Stimulated activated effector memory CD8-positive, alpha-beta T cell treated with anti-CD3 and anti-CD28 coated beads, Interleukin-12 subunit alpha, Interleukin-12 subunit beta, amount 100 ng/mL, for 72 hours (primary cell): ENCODE results near the gene DGCR8.

Source experiments
- ATAC-seq: fragments of 150-1000 bp; cut with Tn5 transposase; 2 replicates; pipeline ENCODE4 v1.10.0; 2021
- DNase-seq, 2 donors: peaks; one replicate each; pipeline ENCODE4 v3.0.0; 2021 to 2022; ENCODE audit warnings: low spot score in 2 of 2
- H3K27ac Mint-ChIP-seq: one replicate; pipeline ENCODE4 v1.8.0; 2022; ENCODE audit warnings: mild to moderate bottlenecking, mixed read lengths
- H3K36me3 Mint-ChIP-seq: one replicate; pipeline ENCODE4 v1.8.0; 2022; ENCODE audit warnings: mild to moderate bottlenecking, mixed read lengths
- H3K4me1 Mint-ChIP-seq: one replicate; pipeline ENCODE4 v1.8.0; 2022; ENCODE audit warnings: mixed read lengths
- H3K4me3 Mint-ChIP-seq: one replicate; pipeline ENCODE4 v1.8.0; 2022; ENCODE audit warnings: mild to moderate bottlenecking, mixed read lengths
- H3K9me3 Mint-ChIP-seq: one replicate; pipeline ENCODE4 v1.8.0; 2022; ENCODE audit warnings: mixed read lengths

DGCR8 gene

DNA sequence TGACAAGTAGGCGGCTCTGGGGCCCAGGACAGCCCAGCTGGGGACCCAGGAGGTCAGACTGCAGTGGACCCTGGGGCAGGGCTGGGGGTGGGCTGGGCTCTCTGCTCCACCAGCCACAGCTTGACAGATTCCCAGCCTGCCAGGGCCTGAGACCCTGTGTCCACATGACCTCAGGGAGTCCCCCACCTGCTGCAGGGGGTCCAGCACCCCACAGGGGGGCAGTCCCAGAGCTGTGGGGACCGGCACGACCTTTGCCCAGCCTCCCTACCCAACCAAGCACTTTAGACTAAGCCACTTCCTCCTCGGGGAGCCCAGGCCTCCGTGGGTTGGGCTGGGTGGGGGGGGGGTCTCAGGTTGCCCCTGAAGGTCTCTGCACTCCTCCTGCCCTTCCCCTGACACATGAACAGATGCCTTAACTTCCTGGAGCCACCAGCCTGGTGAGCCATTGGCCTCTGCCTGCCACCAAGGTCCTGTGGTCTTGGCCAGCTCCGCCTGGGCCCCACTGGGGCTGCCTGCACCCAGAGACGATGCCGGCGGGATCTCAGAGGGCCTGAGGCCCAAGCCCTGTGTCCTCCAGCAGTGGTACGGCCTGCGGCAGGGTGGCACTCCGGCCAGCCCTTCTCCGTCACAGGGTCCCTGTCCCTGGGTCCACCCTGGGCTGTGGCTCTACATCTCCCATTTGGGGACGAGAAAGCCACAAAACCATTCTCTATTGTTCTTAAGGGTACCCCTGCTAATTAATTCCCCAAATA is 67.4 kb downstream of the DGCR8 start:
- DNase-seq, result no peak

GRCh38 chr22:20148414-20148813 is 68.4 kb downstream of the DGCR8 start:
- peaks cover 6% of the 10 kb centered on the region for H3K36me3 Mint-ChIP-seq
- H3K4me1 Mint-ChIP-seq, result peaks cover 5% of the 10 kb centered on the region
- no peak overlapping the region for H3K4me3 Mint-ChIP-seq
- H3K27ac Mint-ChIP-seq, result no peak overlapping the region
- no peaks in the 10 kb centered on the region for H3K9me3 Mint-ChIP-seq
- no peak for DNase-seq
- ATAC-seq, result no peak

More for the DNA sequence above, 67.4 kb downstream of the DGCR8 start:
- H3K36me3 Mint-ChIP-seq, result peaks cover 6% of the 10 kb centered on the region
- peaks cover 5% of the 10 kb centered on the region for H3K4me1 Mint-ChIP-seq
- no peak overlapping the region for H3K4me3 Mint-ChIP-seq
- H3K9me3 Mint-ChIP-seq, result no peaks in the 10 kb centered on the region
- H3K27ac Mint-ChIP-seq, result no peak overlapping the region
- no peak for ATAC-seq

DNA sequence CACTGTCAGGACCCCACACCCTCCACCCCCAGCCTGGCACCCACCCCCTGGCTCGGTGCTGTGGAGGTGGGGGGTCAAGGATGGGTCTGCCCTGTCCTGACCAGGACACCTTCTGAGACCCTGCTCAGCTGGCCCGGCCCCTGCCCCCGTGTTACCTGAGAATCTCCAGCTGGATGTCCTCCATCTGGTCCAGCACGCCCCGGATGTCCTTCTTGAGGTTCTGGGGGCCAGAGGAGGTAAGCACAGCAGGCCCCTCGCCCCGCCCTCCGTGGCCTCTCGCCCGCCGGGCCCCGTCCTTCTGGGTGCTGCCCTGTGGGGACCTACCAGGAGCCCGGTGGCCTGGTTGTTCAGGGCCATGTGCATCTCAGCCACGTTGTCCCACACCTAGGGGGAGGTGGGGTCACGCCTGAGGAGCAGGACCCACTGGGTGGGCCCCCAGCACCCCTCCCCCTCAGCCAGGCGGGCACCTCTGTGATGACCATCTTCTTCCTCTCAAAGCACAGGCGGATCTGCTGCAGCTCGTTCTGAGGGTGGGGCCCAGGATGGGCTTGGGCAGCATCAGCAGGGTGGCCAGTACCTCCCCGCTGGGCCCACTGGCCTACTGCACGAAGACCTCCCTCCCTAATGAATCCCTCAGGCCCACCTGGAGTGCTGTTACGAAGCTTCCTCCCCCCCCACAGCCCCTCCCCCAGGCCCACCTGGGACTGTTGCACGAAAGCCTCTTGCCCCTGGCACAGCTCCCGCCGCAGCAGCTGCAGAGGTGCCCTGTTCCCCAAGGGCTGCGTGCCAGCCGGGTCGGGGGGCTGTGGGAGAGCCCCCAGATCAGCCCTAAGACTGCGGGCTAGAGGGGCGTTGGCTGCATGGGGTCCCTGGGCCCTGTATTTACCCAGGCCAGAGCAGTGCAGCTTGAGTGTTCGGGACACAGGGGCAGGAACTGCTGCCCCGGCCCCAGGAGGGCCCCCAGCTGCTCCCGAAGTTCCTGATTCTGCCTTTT is 69.5 kb downstream of the DGCR8 start:
- no peak for DNase-seq
- peaks cover under 1% of the 10 kb centered on the region for H3K36me3 Mint-ChIP-seq
- no peak overlapping the region for H3K27ac Mint-ChIP-seq
- H3K9me3 Mint-ChIP-seq, result no peaks in the 10 kb centered on the region
- no peak for ATAC-seq
- no peak overlapping the region for H3K4me3 Mint-ChIP-seq
- H3K4me1 Mint-ChIP-seq, result peaks cover 5% of the 10 kb centered on the region

GRCh38 chr22:20150381-20151275 is 70.6 kb downstream of the DGCR8 start, which contains the start of gene CCDC188:
Gene CCDC188 (minus strand): TSS chr22:20151055. CDS start chr22:20150986, 69 bp downstream.
- no peaks in the 10 kb centered on the region for H3K9me3 Mint-ChIP-seq
- peaks cover 5% of the 10 kb centered on the region for H3K4me1 Mint-ChIP-seq
- H3K4me3 Mint-ChIP-seq, result no peak within 1 kb of the TSS
- H3K36me3 Mint-ChIP-seq, result no peaks in the 10 kb centered on the region
- ATAC-seq (no peak), DNase-seq (no peak)
- H3K27ac Mint-ChIP-seq, result peak within 1 kb of the TSS; percentile 71

DNA sequence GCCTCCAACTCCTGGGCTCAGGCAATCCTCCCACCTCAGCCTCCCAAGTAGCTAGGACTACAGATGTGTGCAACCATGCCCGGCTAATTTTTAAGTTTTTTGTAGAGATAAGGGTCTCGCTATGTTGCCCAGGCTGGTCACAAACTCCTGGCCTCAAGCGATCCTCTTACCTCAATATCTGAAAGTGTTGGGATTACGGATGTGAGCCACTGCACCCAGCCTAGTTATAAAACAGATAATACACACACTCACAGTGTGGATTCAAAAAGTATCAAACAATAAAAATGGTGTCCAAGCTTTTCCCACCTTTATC is 71.2 kb downstream of the DGCR8 start:
- Mint-ChIP-seq H3K9me3 (no peaks in the 10 kb centered on the region), H3K36me3 (no peaks in the 10 kb centered on the region), H3K27ac (peak overlapping the region; percentile 71), H3K4me1 (peaks cover 5% of the 10 kb centered on the region), H3K4me3 (no peak overlapping the region)
- no peak for ATAC-seq
- no peak for DNase-seq

DNA sequence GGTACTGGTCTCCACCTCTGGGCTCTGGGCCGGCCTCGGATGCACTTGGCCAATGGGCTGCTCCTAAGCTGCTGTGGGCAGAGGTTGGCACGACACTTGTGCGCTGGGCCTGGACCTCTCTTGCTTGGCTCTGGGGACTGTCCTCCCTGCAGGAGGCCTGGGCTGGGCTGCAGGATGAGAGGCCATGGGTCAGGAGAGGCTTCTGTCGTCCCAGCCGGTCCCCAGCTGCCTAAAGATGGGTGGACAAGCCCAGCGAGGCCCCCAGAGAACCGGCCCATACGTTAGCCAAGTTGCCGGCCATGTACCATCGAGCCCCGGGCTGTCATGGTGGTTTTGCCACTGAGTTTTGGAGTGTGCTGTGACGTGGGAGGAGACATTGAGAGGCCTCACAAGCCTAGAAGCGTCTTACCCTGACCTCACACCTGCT is 72.4 kb downstream of the DGCR8 start:
- ATAC-seq (no peak), DNase-seq (no peak)
- no peak overlapping the region for H3K4me3 Mint-ChIP-seq
- peaks cover 5% of the 10 kb centered on the region for H3K4me1 Mint-ChIP-seq
- peak overlapping the region; percentile 60 for H3K27ac Mint-ChIP-seq
- H3K9me3 Mint-ChIP-seq, result no peaks in the 10 kb centered on the region
- no peaks in the 10 kb centered on the region for H3K36me3 Mint-ChIP-seq

DNA sequence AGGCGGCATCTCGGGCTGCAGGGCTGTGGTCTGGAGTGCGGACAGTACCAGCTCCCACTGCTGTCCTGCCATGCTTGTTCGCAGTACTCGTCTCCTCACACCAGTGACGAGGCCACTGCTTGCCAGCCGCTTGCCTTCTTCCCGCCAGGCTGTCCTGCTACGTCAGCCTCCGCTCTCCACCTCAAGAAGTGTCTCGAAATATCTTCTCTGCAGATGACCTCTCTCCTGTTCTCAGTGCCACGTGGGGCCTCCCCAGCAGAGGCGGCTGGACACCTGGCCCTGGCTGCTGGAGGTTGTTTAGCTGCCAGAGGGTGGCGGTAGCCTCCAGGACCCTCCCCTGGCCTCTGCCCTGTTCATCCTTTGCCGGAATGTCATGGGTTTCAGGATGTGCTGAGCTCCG is 73.9 kb downstream of the DGCR8 start:
- no peak overlapping the region for H3K27ac Mint-ChIP-seq
- no peaks in the 10 kb centered on the region for H3K9me3 Mint-ChIP-seq
- no peaks in the 10 kb centered on the region for H3K36me3 Mint-ChIP-seq
- no peak for ATAC-seq
- H3K4me1 Mint-ChIP-seq, result peaks cover 5% of the 10 kb centered on the region
- no peak overlapping the region for H3K4me3 Mint-ChIP-seq
- DNase-seq, result no peak

DNA sequence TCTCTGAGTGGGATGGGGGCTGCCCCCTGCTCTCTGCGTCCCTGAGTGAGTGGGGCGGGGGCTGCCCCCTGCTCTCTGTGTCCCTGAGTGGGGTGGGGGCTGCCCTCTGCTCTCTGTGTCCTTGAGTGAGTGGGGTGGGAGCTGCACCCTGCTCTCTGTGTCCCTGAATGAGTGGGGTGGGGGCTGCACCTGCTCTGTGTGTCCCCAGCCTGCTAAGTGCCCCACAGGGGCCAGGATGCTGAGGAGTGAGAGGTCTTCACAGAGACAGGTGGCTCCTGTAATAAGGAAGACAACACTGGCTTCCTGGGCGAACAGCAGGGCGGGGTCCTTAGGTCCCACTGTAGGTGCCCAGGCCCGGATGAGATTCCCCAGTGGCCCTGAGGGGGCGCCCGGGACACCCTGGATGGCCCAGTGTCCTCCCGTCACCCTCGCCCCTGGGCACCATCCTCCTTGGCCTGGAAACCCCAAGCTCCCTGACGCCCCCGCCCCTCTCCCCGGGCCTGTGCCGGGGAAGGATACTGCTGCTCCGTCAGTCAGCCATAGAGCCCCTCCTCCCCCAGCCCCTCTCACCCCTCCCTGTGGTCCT is 74.7 kb downstream of the DGCR8 start:
- H3K9me3 Mint-ChIP-seq, result no peaks in the 10 kb centered on the region
- no peaks in the 10 kb centered on the region for H3K36me3 Mint-ChIP-seq
- ATAC-seq (no peak), DNase-seq (no peak)
- no peak overlapping the region for H3K27ac Mint-ChIP-seq
- H3K4me3 Mint-ChIP-seq, result no peak overlapping the region
- H3K4me1 Mint-ChIP-seq, result peaks cover 5% of the 10 kb centered on the region

DNA sequence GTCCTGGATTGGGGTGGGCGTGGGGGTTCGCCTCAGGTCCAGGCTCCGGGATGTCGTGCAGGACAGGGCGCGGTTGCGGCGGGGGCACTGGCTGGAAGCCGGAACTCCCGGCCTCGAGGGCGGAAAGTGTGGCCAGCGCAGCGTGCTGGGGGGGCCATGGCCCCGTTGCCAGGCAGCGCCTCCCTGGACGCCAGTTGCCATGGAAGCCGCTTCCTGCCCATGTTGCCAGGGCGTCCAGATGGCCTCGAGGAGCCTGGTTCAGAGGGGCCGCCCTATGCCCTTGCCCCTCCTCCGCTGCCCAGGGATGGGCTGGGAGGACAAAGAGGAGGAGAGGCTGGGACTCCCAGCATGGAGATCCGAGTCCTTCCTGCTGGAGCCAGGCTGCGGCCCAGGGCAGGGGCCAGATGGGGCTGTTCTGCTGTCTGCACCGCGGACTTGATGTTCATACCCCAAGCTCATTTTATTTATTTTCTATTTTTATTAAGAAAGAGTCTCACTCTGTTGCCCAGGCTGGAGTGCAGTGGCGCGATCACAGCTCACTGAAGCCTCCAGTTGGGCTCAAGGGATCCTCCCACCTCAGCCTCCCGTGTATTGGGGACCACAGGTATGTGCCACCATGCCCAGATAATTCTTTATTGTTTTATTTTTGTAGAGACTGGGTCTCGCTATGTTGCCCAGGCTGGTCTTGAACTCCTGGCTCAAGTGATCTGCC is 75.4 kb downstream of the DGCR8 start:
- no peak overlapping the region for H3K4me3 Mint-ChIP-seq
- H3K27ac Mint-ChIP-seq, result no peak overlapping the region
- no peaks in the 10 kb centered on the region for H3K9me3 Mint-ChIP-seq
- peaks cover 5% of the 10 kb centered on the region for H3K4me1 Mint-ChIP-seq
- DNase-seq (no peak), ATAC-seq (no peak)
- no peaks in the 10 kb centered on the region for H3K36me3 Mint-ChIP-seq

DNA sequence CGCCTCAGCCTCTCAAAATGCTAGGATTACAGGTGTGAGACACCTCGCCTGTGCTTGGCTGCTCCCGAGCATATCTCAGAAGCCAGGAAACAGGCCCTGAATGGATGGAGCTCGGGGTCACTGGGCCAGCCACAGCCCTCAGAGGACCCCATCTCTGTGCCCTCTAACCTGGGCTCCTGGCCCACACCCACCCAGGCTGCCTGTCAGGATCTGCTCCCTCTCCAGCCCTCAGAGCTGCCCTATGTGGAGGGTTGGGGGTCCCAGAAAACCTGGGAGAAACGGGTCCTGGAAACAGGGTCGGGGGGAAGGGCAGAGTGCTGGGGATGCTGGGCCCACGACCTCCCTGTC is 76.0 kb downstream of the DGCR8 start:
- Mint-ChIP-seq H3K36me3 (no peaks in the 10 kb centered on the region), H3K4me3 (no peak overlapping the region), H3K9me3 (no peaks in the 10 kb centered on the region), H3K4me1 (peaks cover 5% of the 10 kb centered on the region), H3K27ac (no peak overlapping the region)
- no peak for DNase-seq
- no peak for ATAC-seq

DNA sequence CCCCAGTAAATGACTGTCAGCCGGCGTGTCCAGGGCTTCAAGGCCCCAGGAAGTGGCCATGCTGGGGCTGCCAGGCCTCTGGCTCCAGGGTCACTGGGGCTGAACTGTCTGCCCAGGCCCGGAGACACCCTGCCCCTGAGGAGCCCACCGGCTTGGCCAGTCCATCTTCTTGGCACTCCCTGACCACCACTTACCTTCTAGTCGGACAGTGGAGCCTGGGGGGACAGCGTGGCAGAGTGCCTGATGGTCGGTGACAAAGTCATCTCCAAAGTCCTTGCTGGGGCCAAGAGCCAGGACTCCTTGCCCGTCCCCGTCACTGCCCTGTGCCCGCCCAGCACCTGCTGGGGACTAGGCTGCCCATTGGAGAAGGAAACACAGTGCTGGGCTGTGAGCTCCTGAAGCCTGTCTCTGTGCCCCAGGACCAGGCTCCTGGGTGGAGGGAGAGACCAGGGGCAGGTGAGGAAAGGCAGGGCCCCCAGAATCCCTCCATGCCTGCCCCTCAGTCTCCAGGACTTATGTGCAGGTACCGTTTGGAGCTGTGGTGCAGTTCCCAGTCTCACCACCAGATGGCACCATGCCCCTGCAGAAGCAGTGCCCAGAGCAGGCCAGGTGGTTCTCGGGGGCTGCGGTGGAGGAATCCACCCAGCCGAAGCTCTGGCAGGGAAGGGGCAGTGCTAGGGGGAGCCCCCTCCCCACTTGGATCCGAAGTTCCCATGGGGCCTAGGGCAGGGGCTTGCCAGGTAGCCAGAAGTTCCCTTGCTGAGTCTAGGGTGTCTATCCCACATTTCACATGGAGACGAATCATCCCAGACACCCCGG is 76.8 kb downstream of the DGCR8 start:
- Mint-ChIP-seq H3K9me3 (no peaks in the 10 kb centered on the region), H3K4me3 (no peak overlapping the region), H3K27ac (no peak overlapping the region), H3K4me1 (peaks cover 5% of the 10 kb centered on the region), H3K36me3 (peaks cover 3% of the 10 kb centered on the region)
- ATAC-seq, result peak; percentile 80
- peak; percentile 92 to 96 for DNase-seq

DNA sequence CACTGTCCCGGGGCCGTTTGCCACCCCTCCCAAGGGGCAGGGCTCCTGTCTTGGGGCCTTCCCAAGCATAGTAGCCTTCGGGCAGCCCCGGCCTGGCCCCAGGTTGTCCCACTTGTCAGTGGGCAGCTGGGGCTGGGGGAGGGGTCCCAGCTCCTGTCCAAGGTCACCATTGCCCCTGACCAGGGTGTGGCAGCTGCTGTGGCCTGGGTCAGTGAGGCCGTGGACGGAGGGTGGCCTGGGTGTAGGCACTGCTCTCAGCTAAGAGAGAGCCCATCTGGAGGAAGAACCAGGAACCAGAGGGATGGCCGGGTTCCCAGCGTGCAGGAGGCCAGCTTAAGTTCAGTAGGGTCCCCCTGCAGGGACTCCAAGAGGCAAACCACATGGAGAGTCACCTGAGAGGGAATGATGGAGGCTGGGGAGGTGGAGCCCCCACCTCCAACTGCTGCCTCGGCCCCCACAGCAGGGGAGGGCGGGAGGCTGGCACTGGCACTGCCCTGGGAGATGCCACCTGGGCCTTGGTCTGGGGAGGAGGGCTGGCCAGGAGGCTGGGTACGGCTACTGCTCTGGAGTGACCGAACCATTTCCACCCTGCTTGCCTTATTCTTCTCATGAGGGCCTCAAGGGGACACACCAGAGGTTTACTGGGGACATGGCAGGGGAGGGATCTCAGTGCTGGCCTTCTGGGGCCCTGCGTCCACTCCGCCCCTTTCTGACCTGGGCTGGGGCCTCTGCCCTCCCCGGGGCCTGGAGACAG is 77.6 kb downstream of the DGCR8 start:
- ATAC-seq, result no peak
- Mint-ChIP-seq H3K27ac (no peak overlapping the region), H3K9me3 (no peaks in the 10 kb centered on the region), H3K4me1 (peaks cover 5% of the 10 kb centered on the region), H3K36me3 (peaks cover 6% of the 10 kb centered on the region), H3K4me3 (no peak overlapping the region)
- no peak for DNase-seq

GRCh38 chr22:20158391-20159036 is 78.5 kb downstream of the DGCR8 start:
- no peak overlapping the region for H3K4me3 Mint-ChIP-seq
- no peaks in the 10 kb centered on the region for H3K9me3 Mint-ChIP-seq
- peaks cover 6% of the 10 kb centered on the region for H3K36me3 Mint-ChIP-seq
- H3K27ac Mint-ChIP-seq, result no peak overlapping the region
- H3K4me1 Mint-ChIP-seq, result peaks cover 5% of the 10 kb centered on the region
- ATAC-seq (no peak), DNase-seq (no peak)
